ENCODE data around the gene RNF220.

RNF220 gene

GRCh38 chr1:44566281-44567046, 161.4 kb downstream of the RNF220 start:
- no peak overlapping the region for H3K4me3 ChIP-seq (ENCODE audit: low read depth, low read length)
- ChIA-PET POLR2A (no interaction called here), CTCF (interaction anchor here (0.5 to 1.1 kb wide), 3 partner anchors 188 to 468 kb away, joined by 3 read pairs; no protein-coding TSS in a partner anchor)
- no peaks in the 10 kb centered on the region for H3K9me3 ChIP-seq (ENCODE audit: control insufficient read depth, insufficient read depth, low read depth, low read length)
- H3K27ac ChIP-seq (ENCODE audit: extremely low read depth, low read depth, low read length), result no peak overlapping the region
- H3K36me3 ChIP-seq (ENCODE audit: control insufficient read depth in 2 of 2, insufficient read depth in 1 of 2, low read length in 2 of 2), result no peaks in the 10 kb centered on the region
- no peaks in the 10 kb centered on the region for H3K4me1 ChIP-seq (ENCODE audit: control insufficient read depth, insufficient read depth, low read length)
- TF ChIP-seq ZNF10 (tag by site-specific recombination; IDR thresholded peaks at IDR 0.05), result no peak
- no peak for TF ChIP-seq ATF2 (tag by site-specific recombination; IDR thresholded peaks at IDR 0.05; ENCODE audit: low read depth)
- TF ChIP-seq ZXDB (tag by site-specific recombination; IDR thresholded peaks at IDR 0.05), result no peak
- peak; percentile 52; the same call in 1 of the 2 replicates for TF ChIP-seq BCL11A (tag by site-specific recombination; IDR thresholded peaks at IDR 0.05; ENCODE audit: low read depth)
- no peak for TF ChIP-seq ZNF48 (tag by site-specific recombination; IDR thresholded peaks at IDR 0.05)
- no peak for TF ChIP-seq ZNF529 (tag by site-specific recombination; IDR thresholded peaks at IDR 0.05; ENCODE audit: insufficient replicate concordance)
- no peak for TF ChIP-seq BCL6B (tag by site-specific recombination; IDR thresholded peaks at IDR 0.05)
- TF ChIP-seq SETDB1 (IDR thresholded peaks at IDR 0.05; ENCODE audit: insufficient read length, low read length), result no peak
- TF ChIP-seq BCL11B (tag by site-specific recombination; IDR thresholded peaks at IDR 0.05; ENCODE audit: low read depth), result 0 out of 2 replicates have a peak, but pooled peaks have one; percentile 57

GRCh38 chr1:44568128-44568900, 163.3 kb downstream of the RNF220 start:
- POLR2A ChIA-PET, result interaction anchor here (1.2 kb wide), 1 partner anchor 13 kb away, joined by 4 read pairs; no protein-coding TSS in a partner anchor
- H3K27ac ChIP-seq (ENCODE audit: extremely low read depth, low read depth, low read length), result no peak overlapping the region
- H3K4me1 ChIP-seq (ENCODE audit: control insufficient read depth, insufficient read depth, low read length), result no peaks in the 10 kb centered on the region
- H3K9me3 ChIP-seq (ENCODE audit: control insufficient read depth, insufficient read depth, low read depth, low read length), result no peaks in the 10 kb centered on the region
- no peaks in the 10 kb centered on the region for H3K36me3 ChIP-seq (ENCODE audit: control insufficient read depth in 2 of 2, insufficient read depth in 1 of 2, low read length in 2 of 2)
- no peak overlapping the region for H3K4me3 ChIP-seq (ENCODE audit: low read depth, low read length)
- CTCF ChIA-PET, result interaction anchor here (0.6 to 1.3 kb wide), 3 partner anchors 9 to 33 kb away, joined by 3 to 4 read pairs (median 4); no protein-coding TSS in a partner anchor
- TF ChIP-seq ZNF274 (IDR thresholded peaks at IDR 0.05; ENCODE audit: low read length) (no peak), ZNF274 (tag by site-specific recombination; IDR thresholded peaks at IDR 0.05; ENCODE audit: borderline replicate concordance) (no peak), ZIC2 (tag by site-specific recombination; IDR thresholded peaks at IDR 0.05) (no peak), ZNF248 (tag by site-specific recombination; IDR thresholded peaks at IDR 0.05) (no peak), ZNF148 (tag by site-specific recombination; IDR thresholded peaks at IDR 0.05; ENCODE audit: borderline replicate concordance) (no peak), ZNF580 (tag by site-specific recombination; IDR thresholded peaks at IDR 0.05) (no peak), PRDM2 (tag by site-specific recombination; IDR thresholded peaks at IDR 0.05; ENCODE audit: borderline replicate concordance) (no peak), ZNF2 (tag by site-specific recombination; IDR thresholded peaks at IDR 0.05) (no peak), YY1 (tag by site-specific recombination; IDR thresholded peaks at IDR 0.05) (no peak), ELK4 (IDR thresholded peaks at IDR 0.05; ENCODE audit: borderline replicate concordance, low read depth, low read length) (no peak)
